SK-N-SH (cell line): ENCODE measurements around the gene STX19.

ENCODE experiments used
- CTCF ChIP-seq: fragments of 200-600 bp; sonication (generic); IDR thresholded peaks from 2 replicates; pipeline ENCODE4 v1.6.1; 2017; ENCODE audit warnings: antibody characterized with exemption, mild to moderate bottlenecking, moderate library complexity
- EZH2phosphoT487 ChIP-seq: fragments of 200-600 bp; sonication (generic); IDR thresholded peaks from 2 replicates; pipeline ENCODE4 v1.6.1; 2017; ENCODE audit warnings: low read depth, mixed run types, mild to moderate bottlenecking, antibody characterized with exemption, moderate library complexity, borderline replicate concordance
- GABPA ChIP-seq: IDR thresholded peaks from 2 replicates; pipeline ENCODE4 v1.4.0; 2012; ENCODE audit warnings: low read depth, mild to moderate bottlenecking
- JUND ChIP-seq: IDR thresholded peaks from 2 replicates; pipeline ENCODE4 v1.4.0; 2012
- NRF1 ChIP-seq: IDR thresholded peaks from 2 replicates; pipeline ENCODE4 v1.6.1; 2012; ENCODE audit warnings: low read depth, mild to moderate bottlenecking, low read length
- POLR2AphosphoS5 ChIP-seq: IDR thresholded peaks from 2 replicates; pipeline ENCODE4 v1.6.1; 2012; ENCODE audit warnings: low read depth, low read length
- REST ChIP-seq: IDR thresholded peaks from 2 replicates; pipeline ENCODE4 v1.6.1; 2012; ENCODE audit warnings: mild to moderate bottlenecking, low read depth, low read length, moderate library complexity
- RXRA ChIP-seq: IDR thresholded peaks from 2 replicates; pipeline ENCODE4 v1.4.0; 2012; ENCODE audit warnings: low read depth, mild to moderate bottlenecking, borderline replicate concordance
- SIN3A ChIP-seq: IDR thresholded peaks from 2 replicates; pipeline ENCODE4 v1.6.1; 2012; ENCODE audit warnings: low read depth, mild to moderate bottlenecking, low read length, moderate library complexity, borderline replicate concordance
- SMC3 ChIP-seq: IDR thresholded peaks from 2 replicates; pipeline ENCODE4 v1.6.1; 2012; ENCODE audit warnings: low read depth, low read length, improper control_type of control experiment
- USF1 ChIP-seq: IDR thresholded peaks from 2 replicates; pipeline ENCODE4 v1.4.0; 2012; ENCODE audit warnings: low read depth, borderline replicate concordance
- USF2 ChIP-seq: fragments of 150-350 bp; IDR thresholded peaks from 2 replicates; pipeline ENCODE4 v1.6.1; 2017; ENCODE audit warnings: antibody characterized with exemption, low read length, low read depth, borderline replicate concordance

- TF ChIP-seq SMC3 (no peak), REST (no peak), CTCF (no peak), POLR2AphosphoS5 (no peak), USF2 (no peak), SIN3A (no peak), EZH2phosphoT487 (no peak), GABPA (no peak), NRF1 (no peak), RXRA (no peak), USF1 (no peak), JUND (no peak)
Observed at GRCh38 chr3:93988764-93989163, 39.6 kb downstream of the STX19 start.
